H1 (cell line): ENCODE results near the gene ALPP. TPM values are rescaled to one million over a fixed set of nuclear protein-coding genes. Genes with fewer than 3 reads are reported as not detected.

Experiments
- E2F6 ChIP-seq: IDR thresholded peaks from 2 replicates; pipeline ENCODE4 v1.6.1; 2012; ENCODE audit warnings: inconsistent platforms
- FOSL1 ChIP-seq: IDR thresholded peaks from 2 replicates; pipeline ENCODE4 v1.6.1; 2011; ENCODE audit warnings: mild to moderate bottlenecking, low read depth, low read length, moderate library complexity; ENCODE audit not compliant: insufficient read depth
- JUN ChIP-seq: IDR thresholded peaks from 2 replicates; pipeline ENCODE4 v1.6.1; 2011; ENCODE audit warnings: low read depth, mild to moderate bottlenecking, improper control_type of control experiment, low read length
- MAFK ChIP-seq: IDR thresholded peaks from 2 replicates; pipeline ENCODE4 v1.6.1; 2012; ENCODE audit warnings: low read depth, mild to moderate bottlenecking, improper control_type of control experiment, low read length
- SAP30 ChIP-seq: fragments of 300-600 bp; sonication (generic); IDR thresholded peaks from 2 replicates; pipeline ENCODE4 v1.7.1; 2012; ENCODE audit warnings: low read length, moderate library complexity, mild to moderate bottlenecking, inconsistent platforms; ENCODE audit not compliant: insufficient read depth, insufficient replicate concordance
- TBP ChIP-seq: IDR thresholded peaks from 2 replicates; pipeline ENCODE4 v1.6.1; 2011; ENCODE audit warnings: low read depth, low read length, improper control_type of control experiment
- polyA plus RNA-seq, 7 experiments: library from polyadenylated mRNA; depleted of rRNA in 3 of 7; stranded (reverse) in 5 of 7; unstranded in 2 of 7; fragments of >200 nt in 5 of 7; fragments of 200-250 nt in 2 of 7; gene quantifications; 1 replicate in 5 of 7; 2 replicates in 1 of 7; 4 replicates in 1 of 7; pipeline versions ENCODE4 v1.2.1 to v1.2.3, GENCODE V29; 2011 to 2013; ENCODE audit warnings: missing spikeins in 2 of 7, mixed read lengths in 2 of 7
- total RNA-seq: library from RNA; stranded (reverse); fragmentation: NEBNext Ultra II Directional; extraction: Animal tissue kit (Norgen Biotek cat#: 25700); gene quantifications from 2 replicates; pipeline ENCODE4 v1.2.1, GENCODE V29; 2021

Gene ALPP
- total and polyA plus RNA-seq, 2 of the 8 experiments (the other 6 are each of a cell fraction or from before 2014, with no cell fraction given): 0.15 TPM

GRCh38 chr2:232398293-232399034, 19.9 kb downstream of the ALPP start (continued):
- TF ChIP-seq SAP30 (no peak), FOSL1 (no peak), E2F6 (no peak), TBP (no peak), MAFK (no peak), JUN (no peak)
